Duodenal mucosa (tissue), 2 donors: ENCODE results near the gene CCDC148.

Source experiments
- H3K27ac ChIP-seq: one replicate; pipeline ENCODE4 v1.7.0; 2013; ENCODE audit warnings: low read depth, low read length
- H3K27me3 ChIP-seq, 2 donors: one replicate each; pipeline ENCODE4 v1.7.0; 2013; ENCODE audit warnings: low read length in 2 of 2, control low read depth in 1 of 2; ENCODE audit not compliant: insufficient read depth in 2 of 2, control insufficient read depth in 1 of 2
- H3K36me3 ChIP-seq, 2 donors: one replicate each; pipeline ENCODE4 v1.7.0; 2013; ENCODE audit warnings: low read length in 2 of 2, control low read depth in 1 of 2; ENCODE audit not compliant: insufficient read depth in 2 of 2, control insufficient read depth in 1 of 2
- H3K4me1 ChIP-seq, 2 donors: one replicate each; pipeline ENCODE4 v1.7.0; 2013; ENCODE audit warnings: low read length in 2 of 2, control low read depth in 1 of 2; ENCODE audit not compliant: insufficient read depth in 2 of 2, control insufficient read depth in 1 of 2
- H3K4me3 ChIP-seq, 2 donors: one replicate each; pipeline ENCODE4 v1.7.0; 2013; ENCODE audit warnings: low read length in 2 of 2, low read depth in 1 of 2
- H3K9ac ChIP-seq, 2 donors: one replicate each; pipeline ENCODE4 v1.7.0; 2013; ENCODE audit warnings: low read length in 2 of 2, low read depth in 1 of 2
- H3K9me3 ChIP-seq, 2 donors: one replicate each; pipeline ENCODE4 v1.7.0; 2013; ENCODE audit warnings: low read length in 2 of 2, control low read depth in 1 of 2; ENCODE audit not compliant: control insufficient read depth in 1 of 2

CCDC148 gene

DNA sequence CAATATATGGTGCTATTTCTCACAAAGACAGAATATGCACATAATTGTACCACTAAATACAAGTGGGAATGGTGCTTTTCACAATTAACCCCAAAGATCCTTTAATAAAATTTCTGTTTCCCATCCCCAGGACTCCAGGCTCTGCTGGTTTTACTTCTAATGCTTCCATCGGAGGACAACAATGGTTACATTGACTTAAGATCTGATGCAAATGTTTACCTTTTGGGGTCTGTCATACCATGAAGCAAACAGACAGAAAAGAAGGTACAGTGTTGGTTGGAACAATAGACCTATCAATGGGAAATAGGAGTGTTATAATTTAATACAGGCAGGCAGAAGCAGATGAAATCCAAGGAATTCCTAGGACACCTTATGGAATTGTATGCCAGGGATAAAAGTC lies 249.2 kb downstream of the CCDC148 start:
- no peak overlapping the region for H3K27ac ChIP-seq
- H3K4me3 ChIP-seq = no peak overlapping the region
- no peaks in the 10 kb centered on the region for H3K27me3 ChIP-seq
- H3K9ac ChIP-seq = no peak overlapping the region
- no peaks in the 10 kb centered on the region for H3K36me3 ChIP-seq
- no peaks in the 10 kb centered on the region for H3K9me3 ChIP-seq
- H3K4me1 ChIP-seq = peaks cover 0 to under 1% of the 10 kb centered on the region in 2 donors

DNA sequence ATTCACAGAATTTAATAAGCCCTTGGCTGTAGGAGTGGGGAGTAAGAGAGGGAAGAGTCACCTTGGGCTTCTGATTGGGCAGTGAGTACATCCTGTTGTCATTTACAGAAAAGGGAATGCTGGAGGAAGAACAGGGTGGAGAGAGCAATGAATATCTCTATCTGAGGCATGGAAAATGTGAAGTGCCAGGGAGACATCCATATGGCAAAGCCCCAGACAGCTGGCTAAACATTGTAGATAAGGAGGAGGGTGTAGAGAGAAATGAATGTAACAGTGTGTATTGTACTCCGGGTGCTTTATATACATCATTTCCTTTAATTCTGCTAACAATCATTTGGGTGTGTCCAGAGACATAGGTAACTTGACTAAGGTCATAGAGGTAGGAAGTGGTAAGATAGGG lies 251.3 kb downstream of the CCDC148 start:
- no peaks in the 10 kb centered on the region for H3K27me3 ChIP-seq
- H3K4me1 ChIP-seq = peaks cover 0 to 3% of the 10 kb centered on the region in 2 donors
- no peaks in the 10 kb centered on the region for H3K36me3 ChIP-seq
- no peaks in the 10 kb centered on the region for H3K9me3 ChIP-seq
- H3K27ac ChIP-seq = no peak overlapping the region
- no peak overlapping the region for H3K4me3 ChIP-seq
- H3K9ac ChIP-seq = no peak overlapping the region

DNA sequence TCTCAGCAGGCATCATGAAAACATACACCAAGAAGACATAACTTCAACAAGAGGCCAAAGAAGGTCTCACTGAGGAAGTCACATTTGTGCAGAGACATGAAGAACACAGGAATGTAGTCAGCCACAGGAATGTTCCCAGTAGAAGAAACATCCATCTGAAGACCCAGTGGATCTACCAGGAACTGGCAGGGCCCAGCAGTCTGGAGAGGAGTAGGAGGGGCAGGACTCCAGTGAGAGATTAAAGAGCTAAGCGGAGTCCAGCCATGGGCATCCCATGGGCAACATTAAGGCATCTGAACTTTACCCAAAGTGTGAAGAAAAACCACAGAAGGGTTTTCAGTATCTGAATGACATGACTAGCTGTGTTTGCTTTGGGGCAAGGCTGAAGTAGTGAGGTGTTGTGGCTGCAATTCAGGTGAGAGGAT lies 251.8 kb downstream of the CCDC148 start:
- Histone ChIP-seq H3K9ac (no peak overlapping the region), H3K27ac (no peak overlapping the region), H3K9me3 (no peaks in the 10 kb centered on the region), H3K4me3 (no peak overlapping the region), H3K27me3 (no peaks in the 10 kb centered on the region), H3K4me1 (peaks cover 0 to 3% of the 10 kb centered on the region in 2 donors), H3K36me3 (no peaks in the 10 kb centered on the region)

DNA sequence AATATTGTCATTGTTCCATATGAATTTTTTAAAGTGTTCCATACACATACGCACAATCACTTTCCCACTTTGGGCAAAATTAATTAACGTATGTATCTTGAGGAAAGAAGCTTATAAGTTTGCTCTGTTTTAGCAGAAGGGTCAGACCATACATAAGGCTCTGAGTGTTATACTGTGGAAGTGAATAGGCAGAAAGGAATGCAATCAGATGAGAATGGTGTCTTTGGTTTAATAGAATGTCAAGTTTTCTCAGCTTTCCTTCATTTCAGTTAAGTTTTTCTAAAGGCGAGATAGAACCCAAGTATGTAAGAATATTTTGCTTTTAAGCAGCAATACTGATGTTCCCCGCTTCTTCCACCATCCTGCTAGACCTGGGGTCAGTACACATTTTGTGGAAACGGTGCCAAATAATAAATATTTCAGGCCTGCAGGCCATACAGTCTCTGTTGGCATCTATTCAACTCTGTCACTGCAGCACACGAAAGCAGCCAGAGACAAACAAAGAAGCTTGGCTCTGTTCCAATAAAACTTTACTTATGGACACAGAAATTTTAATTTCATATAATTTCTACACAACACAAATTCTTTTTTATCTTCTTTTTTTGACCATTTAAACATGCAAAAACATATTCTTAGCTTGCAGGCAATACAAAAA lies 254.3 kb downstream of the CCDC148 start:
- no peaks in the 10 kb centered on the region for H3K27me3 ChIP-seq
- H3K4me3 ChIP-seq = no peak overlapping the region
- peaks cover 0 to 11% of the 10 kb centered on the region in 2 donors for H3K4me1 ChIP-seq
- no peak overlapping the region for H3K9ac ChIP-seq
- no peaks in the 10 kb centered on the region for H3K9me3 ChIP-seq
- H3K27ac ChIP-seq = no peak overlapping the region
- H3K36me3 ChIP-seq = no peaks in the 10 kb centered on the region

DNA sequence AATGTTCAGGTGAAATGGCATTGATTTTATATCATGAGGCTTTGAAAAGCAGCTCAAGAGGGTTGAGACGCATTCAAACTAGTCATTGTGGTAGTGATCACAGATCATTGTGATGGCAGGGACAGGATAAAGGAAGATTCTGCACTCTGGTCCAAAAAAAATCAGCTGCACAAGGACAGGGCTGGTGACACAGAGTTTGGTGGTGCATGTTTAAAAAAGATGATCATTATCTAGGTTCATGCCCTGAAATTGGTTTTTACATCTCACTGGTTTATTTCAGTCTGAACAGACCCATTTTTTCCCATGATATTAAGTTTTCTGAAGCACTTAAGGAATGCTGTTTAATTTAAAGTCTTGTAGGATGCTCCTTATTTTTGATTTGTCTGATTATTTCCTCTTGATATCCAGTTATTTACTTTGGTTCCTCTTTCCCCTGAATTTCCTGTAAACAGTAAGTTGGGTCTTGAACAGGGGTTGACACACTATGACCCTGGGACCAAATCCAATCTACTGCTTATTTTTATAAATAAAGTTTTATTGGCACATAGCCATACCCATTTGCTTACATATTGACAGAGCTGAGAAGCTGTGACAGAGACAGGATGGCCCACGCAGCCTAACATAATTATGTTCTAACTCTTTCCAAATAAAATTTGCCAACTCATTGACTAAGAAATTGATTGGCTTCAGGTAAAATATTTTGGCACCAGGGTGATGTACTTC lies 256.5 kb downstream of the CCDC148 start:
- H3K4me3 ChIP-seq = no peak overlapping the region
- no peak overlapping the region for H3K27ac ChIP-seq
- no peaks in the 10 kb centered on the region for H3K9me3 ChIP-seq
- peaks cover 0 to 11% of the 10 kb centered on the region in 2 donors for H3K4me1 ChIP-seq
- no peaks in the 10 kb centered on the region for H3K27me3 ChIP-seq
- no peak overlapping the region for H3K9ac ChIP-seq
- no peaks in the 10 kb centered on the region for H3K36me3 ChIP-seq

DNA sequence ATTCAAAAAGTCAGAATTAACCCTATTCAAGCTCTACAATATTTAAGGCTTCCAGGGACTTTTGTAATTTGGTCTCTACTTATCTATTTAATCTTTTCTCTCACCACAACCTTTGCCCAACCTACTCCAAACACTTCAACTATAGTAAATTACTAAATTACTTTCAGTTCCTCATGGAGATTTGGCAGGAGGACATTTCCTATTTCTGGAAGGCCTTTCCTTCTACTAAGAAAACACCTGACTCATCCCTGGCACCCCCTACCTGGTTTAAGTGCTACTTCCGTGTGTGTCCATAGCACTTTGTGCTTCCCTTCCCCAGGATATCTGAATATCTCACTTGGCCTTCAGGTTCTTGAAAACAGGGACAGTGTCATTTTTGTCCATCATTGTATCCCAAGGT lies 258.6 kb downstream of the CCDC148 start:
- H3K4me3 ChIP-seq = no peak overlapping the region
- H3K27me3 ChIP-seq = no peaks in the 10 kb centered on the region
- peaks cover 0 to 11% of the 10 kb centered on the region in 2 donors for H3K4me1 ChIP-seq
- no peaks in the 10 kb centered on the region for H3K36me3 ChIP-seq
- no peak overlapping the region for H3K27ac ChIP-seq
- H3K9me3 ChIP-seq = no peaks in the 10 kb centered on the region
- H3K9ac ChIP-seq = no peak overlapping the region

DNA sequence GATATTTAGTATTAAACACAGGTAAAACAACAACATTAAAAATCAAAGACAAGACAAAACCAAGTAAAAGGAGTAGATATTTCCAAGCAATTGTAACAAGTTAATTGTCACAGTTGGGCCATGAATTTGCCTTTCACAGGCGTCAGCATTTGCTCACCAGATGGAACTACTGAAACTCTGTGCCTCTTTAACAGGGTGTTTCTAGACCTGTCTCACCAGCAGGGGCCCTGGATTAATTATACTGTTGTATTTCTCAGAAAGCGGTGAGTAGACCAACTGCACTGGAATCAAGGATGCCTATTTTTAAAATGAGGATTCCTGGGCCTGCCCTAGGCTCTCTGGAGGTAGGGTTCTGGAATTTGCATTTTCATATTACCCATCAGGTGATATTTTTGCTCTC lies 262.3 kb downstream of the CCDC148 start:
- Histone ChIP-seq H3K27ac (no peak overlapping the region), H3K27me3 (no peaks in the 10 kb centered on the region), H3K4me1 (peaks cover 4 to 24% of the 10 kb centered on the region in 2 donors), H3K4me3 (no peak overlapping the region), H3K9me3 (no peaks in the 10 kb centered on the region), H3K9ac (no peak overlapping the region), H3K36me3 (no peaks in the 10 kb centered on the region)

DNA sequence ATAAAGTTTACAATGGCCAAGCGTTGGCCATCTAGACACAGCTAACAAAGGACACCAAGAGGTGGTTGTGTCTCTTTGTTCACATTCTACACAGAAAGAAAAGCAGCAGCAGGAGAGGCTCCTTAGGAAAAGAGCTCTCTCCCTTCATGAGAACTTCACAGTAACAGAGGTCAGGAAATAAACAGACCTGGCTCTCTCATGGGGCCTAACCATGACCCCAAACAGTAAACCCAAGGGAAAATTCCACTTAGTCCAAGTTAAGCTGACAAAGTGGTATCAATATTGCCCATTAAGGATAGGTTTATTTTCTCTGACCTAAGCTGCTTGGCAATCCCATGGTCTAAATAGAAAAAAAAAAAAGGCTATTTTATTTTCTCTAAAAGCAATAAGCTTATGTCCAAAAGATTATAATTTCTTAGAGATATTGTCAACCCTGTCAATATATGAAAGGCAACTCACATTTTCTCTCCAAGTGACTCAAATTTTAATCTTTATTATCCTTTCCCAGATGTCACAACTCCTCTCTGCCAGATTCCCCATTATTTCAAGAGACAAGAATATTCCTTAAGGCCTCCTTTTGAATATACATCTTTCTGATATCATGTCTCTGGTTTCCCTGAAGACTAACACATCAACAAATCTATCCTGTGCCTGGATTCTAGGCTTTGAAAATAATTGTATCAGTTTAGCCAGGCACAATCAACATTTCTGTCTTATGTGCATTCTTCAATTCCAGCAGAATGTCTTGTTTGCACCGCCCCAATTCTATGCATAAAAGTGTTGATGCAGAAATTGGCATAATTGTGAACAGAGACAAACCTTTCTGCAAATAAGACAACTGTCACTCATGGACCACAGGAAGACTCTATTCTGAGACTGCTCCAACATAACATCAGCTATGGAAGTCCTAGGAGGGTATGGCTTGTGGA lies 263.8 kb downstream of the CCDC148 start:
- H3K27me3 ChIP-seq = no peaks in the 10 kb centered on the region
- no peak overlapping the region for H3K27ac ChIP-seq
- H3K4me1 ChIP-seq = peaks cover 4 to 21% of the 10 kb centered on the region in 2 donors
- no peaks in the 10 kb centered on the region for H3K9me3 ChIP-seq
- no peak overlapping the region for H3K9ac ChIP-seq
- no peaks in the 10 kb centered on the region for H3K36me3 ChIP-seq
- no peak overlapping the region for H3K4me3 ChIP-seq

DNA sequence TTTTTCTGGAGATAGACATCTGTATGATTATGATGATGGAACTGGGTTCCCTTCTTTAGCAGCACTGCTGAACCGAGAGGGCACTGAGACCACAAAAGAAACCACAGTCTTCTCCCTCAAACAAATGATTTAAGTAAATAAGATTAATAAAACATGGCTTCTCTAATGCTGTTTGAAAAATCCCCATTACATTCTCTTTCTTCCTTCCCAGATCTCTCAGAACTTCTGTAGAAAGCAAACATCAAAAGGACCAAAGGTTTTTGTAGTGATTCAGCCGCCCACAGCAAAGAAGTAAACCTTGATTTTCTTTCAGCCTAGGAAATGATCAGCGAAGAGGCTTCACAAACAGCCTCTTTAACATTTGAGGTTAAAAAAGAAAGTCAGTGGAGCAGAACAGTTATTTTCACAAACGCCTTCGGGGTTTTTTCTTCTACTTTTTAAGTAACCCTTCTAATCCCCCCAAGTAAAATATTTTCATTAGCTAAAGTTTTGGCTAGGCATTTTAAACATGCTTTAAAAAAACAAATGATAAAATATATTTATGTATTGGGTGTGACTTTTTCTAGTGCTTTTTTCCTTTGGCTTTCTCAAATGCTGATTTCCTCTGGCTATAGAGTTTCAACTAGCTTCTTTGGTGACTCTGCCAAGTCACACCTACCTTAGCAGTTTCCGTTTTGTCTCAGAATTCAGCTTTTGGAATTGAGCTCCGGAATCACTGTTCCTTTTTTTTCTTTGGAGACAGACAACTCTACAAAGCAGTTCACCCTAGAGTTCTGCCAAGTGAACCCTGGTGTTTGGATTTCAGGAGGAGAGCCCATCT lies 265.3 kb downstream of the CCDC148 start:
- peak overlapping the region in 1 of 2 donors; percentile 30 for H3K4me3 ChIP-seq
- H3K27ac ChIP-seq = no peak overlapping the region
- peaks cover 4 to 19% of the 10 kb centered on the region in 2 donors for H3K4me1 ChIP-seq
- no peaks in the 10 kb centered on the region for H3K36me3 ChIP-seq
- H3K9me3 ChIP-seq = no peaks in the 10 kb centered on the region
- H3K9ac ChIP-seq = no peak overlapping the region
- no peaks in the 10 kb centered on the region for H3K27me3 ChIP-seq
